GM18508 (cell line): ENCODE data around the gene RWDD3.
A peak's percentile ranks its signal among the peaks of the same experiment; 100 is the strongest.

Experiments used
- ATAC-seq: cut with Tn5 transposase; IDR thresholded peaks from one replicate; pipeline ENCODE4 v1.9.1; 2021; ENCODE audit warnings: moderate number of reproducible peaks; ENCODE audit not compliant: insufficient read depth, unreplicated experiment

Gene RWDD3

GRCh38 chr1:95233737-95234500 is at the start of gene RWDD3:
Gene RWDD3, plus strand, starts transcription at chr1:95234210. Its CDS starts 21 bp downstream, at chr1:95234231.
- peak; percentile 86 for ATAC-seq

GRCh38 chr1:95186149-95186548 is 47.9 kb upstream of the RWDD3 start:
- no peak for ATAC-seq

GRCh38 chr1:95193591-95193990 is 40.4 kb upstream of the RWDD3 start:
- no peak for ATAC-seq

GRCh38 chr1:95195046-95195445 is 39.0 kb upstream of the RWDD3 start:
- ATAC-seq = no peak

- no peak for ATAC-seq
Measured at GRCh38 chr1:95196017-95196416, 38.0 kb upstream of the RWDD3 start.

- no peak for ATAC-seq
Measured at GRCh38 chr1:95197616-95198252, 36.3 kb upstream of the RWDD3 start.

- no peak for ATAC-seq
Measured at GRCh38 chr1:95201905-95202304, 32.1 kb upstream of the RWDD3 start.

- no peak for ATAC-seq
Measured at GRCh38 chr1:95203908-95204437, 30.0 kb upstream of the RWDD3 start.

- no peak for ATAC-seq
Measured at GRCh38 chr1:95206514-95206913, 27.5 kb upstream of the RWDD3 start.

GRCh38 chr1:95207223-95207935 is 26.6 kb upstream of the RWDD3 start:
- no peak for ATAC-seq

- ATAC-seq = no peak
Measured at GRCh38 chr1:95208876-95209275, 25.1 kb upstream of the RWDD3 start.

GRCh38 chr1:95209291-95209690 is 24.7 kb upstream of the RWDD3 start:
- no peak for ATAC-seq

- ATAC-seq = no peak
Measured at GRCh38 chr1:95216292-95216990, 17.6 kb upstream of the RWDD3 start.

- no peak for ATAC-seq
Measured at GRCh38 chr1:95217371-95217770, 16.6 kb upstream of the RWDD3 start.

GRCh38 chr1:95219407-95219806 is 14.6 kb upstream of the RWDD3 start:
- ATAC-seq = no peak

GRCh38 chr1:95221306-95221705 is 12.7 kb upstream of the RWDD3 start:
- no peak for ATAC-seq

GRCh38 chr1:95222629-95223028 is 11.4 kb upstream of the RWDD3 start:
- ATAC-seq = no peak

- no peak for ATAC-seq
Measured at GRCh38 chr1:95223110-95223509, 10.9 kb upstream of the RWDD3 start.

- no peak for ATAC-seq
Measured at GRCh38 chr1:95226781-95227660, 7.0 kb upstream of the RWDD3 start.

GRCh38 chr1:95229037-95229436 is 5.0 kb upstream of the RWDD3 start:
- no peak for ATAC-seq
